HEK293T (cell line): ENCODE results near the gene HOXB3.

Experiments used
- CTCF ChIA-PET: fragments of 350-600 bp; formaldehyde crosslinking; extraction: SDS; loops from one replicate; lab custom pipeline; 2021; ENCODE audit warnings: antibody characterized with exemption, inconsistent platforms; lab: Yijun Ruan, JAX
- POLR2A ChIA-PET: fragments of 350-600 bp; formaldehyde crosslinking; extraction: SDS; loops from one replicate; lab custom pipeline; 2020; ENCODE audit warnings: antibody characterized with exemption, inconsistent platforms; lab: Yijun Ruan, JAX
- DNase-seq: peaks from one replicate; pipeline ENCODE4 v3.0.0; 2012; ENCODE audit warnings: mixed read lengths; ENCODE audit errors: extremely low spot score
- ARNT ChIP-seq: fragments of 450-650 bp; IDR thresholded peaks from 2 replicates; pipeline ENCODE4 v1.6.1; 2017; ENCODE audit warnings: mild to moderate bottlenecking
- BHLHE40 ChIP-seq: fragments of 450-650 bp; IDR thresholded peaks from 2 replicates; pipeline ENCODE4 v1.6.1; 2016; ENCODE audit warnings: mild to moderate bottlenecking, moderate library complexity, borderline replicate concordance
- CTBP1 ChIP-seq: fragments of 450-650 bp; IDR thresholded peaks from 2 replicates; pipeline ENCODE4 v1.6.1; 2016; ENCODE audit warnings: borderline replicate concordance
- ELF4 ChIP-seq: fragments of 450-650 bp; IDR thresholded peaks from 2 replicates; pipeline ENCODE4 v1.6.1; 2017; ENCODE audit warnings: antibody characterized with exemption
- FOXA1 ChIP-seq: fragments of 450-650 bp; IDR thresholded peaks from 2 replicates; pipeline ENCODE4 v1.6.1; 2016; ENCODE audit warnings: mild to moderate bottlenecking
- FOXK2 ChIP-seq: fragments of 450-650 bp; IDR thresholded peaks from 2 replicates; pipeline ENCODE4 v1.6.1; 2016; ENCODE audit warnings: mild to moderate bottlenecking
- FOXM1 ChIP-seq: fragments of 450-650 bp; IDR thresholded peaks from 2 replicates; pipeline ENCODE4 v1.6.1; 2017; ENCODE audit warnings: mild to moderate bottlenecking, borderline replicate concordance
- HDGF ChIP-seq: fragments of 450-650 bp; IDR thresholded peaks from 2 replicates; pipeline ENCODE4 v1.6.1; 2017; ENCODE audit warnings: antibody characterized with exemption, borderline replicate concordance
- L3MBTL2 ChIP-seq: fragments of 450-650 bp; conservative IDR thresholded peaks from 2 replicates; pipeline ENCODE4 v1.6.1; 2016; ENCODE audit warnings: mild to moderate bottlenecking
- LEF1 ChIP-seq: fragments of 450-650 bp; IDR thresholded peaks from 2 replicates; pipeline ENCODE4 v1.6.1; 2017; ENCODE audit warnings: mild to moderate bottlenecking, borderline replicate concordance
- NFRKB ChIP-seq: fragments of 450-650 bp; IDR thresholded peaks from 2 replicates; pipeline ENCODE4 v1.6.1; 2016; ENCODE audit warnings: mild to moderate bottlenecking, moderate library complexity
- PKNOX1 ChIP-seq: fragments of 450-650 bp; IDR thresholded peaks from 2 replicates; pipeline ENCODE4 v1.6.1; 2016
- SP1 ChIP-seq: fragments of 450-650 bp; IDR thresholded peaks from 2 replicates; pipeline ENCODE4 v1.6.1; 2017
- SUZ12 ChIP-seq: fragments of 450-650 bp; IDR thresholded peaks from 2 replicates; pipeline ENCODE4 v1.6.1; 2016; ENCODE audit warnings: mild to moderate bottlenecking
- TARDBP ChIP-seq: fragments of 450-650 bp; IDR thresholded peaks from 2 replicates; pipeline ENCODE4 v1.6.1; 2016
- ZNF384 ChIP-seq: fragments of 450-650 bp; IDR thresholded peaks from 2 replicates; pipeline ENCODE4 v1.6.1; 2016

The HOXB3 gene

GRCh38 chr17:48575673-48576478, 14.2 kb downstream of the HOXB3 start:
- DNase-seq: no peak
- TF ChIP-seq CTBP1 (no peak), SP1 (no peak)
- ChIA-PET CTCF (no interaction called here), POLR2A (interaction anchor here (0.6 to 3.4 kb wide), 4 partner anchors 9 to 21 kb away, joined by 3 to 19 read pairs (median 4); partner anchors contain the start of gene HOXB3)

- TF ChIP-seq PKNOX1 (peak; percentile 91), SUZ12 (no peak), FOXA1 (no peak), FOXK2 (no peak), ARNT (no peak), CTBP1 (peak; percentile 94), LEF1 (no peak; the same call in 1 of the 2 replicates), ZNF384 (no peak), NFRKB (no peak), HDGF (no peak)
- CTCF ChIA-PET: interaction anchor here (0.7 to 1.2 kb wide), 2 partner anchors 76 to 1827 kb away, joined by 3 to 4 read pairs; no protein-coding TSS in a partner anchor
- DNase-seq: no peak
Observed at GRCh38 chr17:48575066-48575582, 14.9 kb downstream of the HOXB3 start.

GRCh38 chr17:48574505-48575065, 15.5 kb downstream of the HOXB3 start:
- ChIA-PET CTCF (interaction anchor here (0.5 to 1.2 kb wide), 4 partner anchors 13 to 1827 kb away, joined by 3 to 4 read pairs (median 3); no protein-coding TSS in a partner anchor), POLR2A (interaction anchor here (0.9 to 1.0 kb wide), 2 partner anchors 12 to 24 kb away, joined by 3 to 4 read pairs; no protein-coding TSS in a partner anchor)
- TF ChIP-seq ELF4: no peak
- no peak for TF ChIP-seq TARDBP
- no peak for TF ChIP-seq ZNF384
- TF ChIP-seq PKNOX1: no peak
- no peak for TF ChIP-seq CTBP1
- TF ChIP-seq L3MBTL2: no peak
- no peak for TF ChIP-seq FOXM1
- TF ChIP-seq FOXA1: no peak
- TF ChIP-seq FOXK2: no peak
- no peak for TF ChIP-seq HDGF
- no peak for TF ChIP-seq ARNT
- no peak for TF ChIP-seq LEF1
- DNase-seq: no peak

More at GRCh38 chr17:48575066-48575582, 14.9 kb downstream of the HOXB3 start:
- POLR2A ChIA-PET: interaction anchor here (0.9 to 1.0 kb wide), 2 partner anchors 13 to 23 kb away, joined by 3 to 4 read pairs; no protein-coding TSS in a partner anchor

GRCh38 chr17:48571826-48572417, 18.1 kb downstream of the HOXB3 start:
- no peak for TF ChIP-seq FOXA1
- TF ChIP-seq ELF4: no peak
- TF ChIP-seq TARDBP: no peak
- no peak for TF ChIP-seq CTBP1
- no peak for TF ChIP-seq BHLHE40
- TF ChIP-seq SP1: no peak
- TF ChIP-seq NFRKB: no peak
- TF ChIP-seq FOXK2: no peak
- no peak for TF ChIP-seq ZNF384
- no peak for TF ChIP-seq FOXM1
- no peak for TF ChIP-seq HDGF
- no peak for TF ChIP-seq L3MBTL2
- no peak for TF ChIP-seq SUZ12
- no peak for DNase-seq
- ChIA-PET POLR2A (interaction anchor here (1.3 kb wide), 1 partner anchor 15 kb away, joined by 3 read pairs; no protein-coding TSS in a partner anchor), CTCF (no interaction called here)

- ChIA-PET CTCF (no interaction called here), POLR2A (interaction anchor here (0.6 to 2.1 kb wide), 6 partner anchors 14 to 72 kb away, joined by 3 to 10 read pairs (median 4); no protein-coding TSS in a partner anchor)
- no peak for DNase-seq
- TF ChIP-seq FOXM1 (no peak), ZNF384 (no peak), CTBP1 (peak; percentile 99), SUZ12 (no peak), NFRKB (no peak), TARDBP (no peak), FOXA1 (no peak), ELF4 (no peak), LEF1 (peak; percentile 89), ARNT (peak; percentile 86), PKNOX1 (peak; percentile 98), HDGF (peak; percentile 74; the same call in 1 of the 2 replicates), SP1 (no peak)
Observed at GRCh38 chr17:48571024-48571818, 18.8 kb downstream of the HOXB3 start.
